Measurements from ENCODE around the gene IGSF3.

- TF ChIP-seq CTCF (IDR thresholded peaks at IDR 0.05; ENCODE audit: poor library complexity) (no peak), EZH2phosphoT487 (IDR thresholded peaks at IDR 0.05; ENCODE audit: low read depth, severe bottlenecking, unreplicated experiment) (no peak)
Measured at GRCh38 chr1:116529681-116530080, 137.9 kb downstream of the IGSF3 start.
